ENCODE results near the gene PSMC3.

PSMC3 gene

GRCh38 chr11:47426062-47426956 is at the start of gene PSMC3:
Gene PSMC3, minus strand, starts transcription at chr11:47426439. Its CDS starts 160 bp downstream, at chr11:47426279.
- DNase-seq (ENCODE audit: low read depth in 2 of 2) = peak; percentile 98 to 99

- no peak for DNase-seq (ENCODE audit: low read depth in 2 of 2)
These were observed 44.4 kb upstream of the PSMC3 start for GRCh38 chr11:47470671-47471070.

GRCh38 chr11:47469361-47470179 is 43.3 kb upstream of the PSMC3 start:
- no peak for DNase-seq (ENCODE audit: low read depth in 2 of 2)

GRCh38 chr11:47468598-47469214 is 42.5 kb upstream of the PSMC3 start:
- no peak for DNase-seq (ENCODE audit: low read depth in 2 of 2)

GRCh38 chr11:47467357-47467756 is 41.1 kb upstream of the PSMC3 start:
- DNase-seq (ENCODE audit: low read depth in 2 of 2) = no peak

GRCh38 chr11:47466701-47467250 is 40.5 kb upstream of the PSMC3 start:
- no peak for DNase-seq (ENCODE audit: low read depth in 2 of 2)

- no peak for DNase-seq (ENCODE audit: low read depth in 2 of 2)
These were observed 40.0 kb upstream of the PSMC3 start for GRCh38 chr11:47466201-47466600.

GRCh38 chr11:47464483-47464882 is 38.2 kb upstream of the PSMC3 start:
- DNase-seq (ENCODE audit: low read depth in 2 of 2) = no peak

- no peak for DNase-seq (ENCODE audit: low read depth in 2 of 2)
These were observed 35.6 kb upstream of the PSMC3 start for GRCh38 chr11:47461876-47462275.

- no peak for DNase-seq (ENCODE audit: low read depth in 2 of 2)
These were observed 34.5 kb upstream of the PSMC3 start for GRCh38 chr11:47460571-47461235.

- peak; percentile 28 to 35 for DNase-seq (ENCODE audit: low read depth in 2 of 2)
These were observed 28.0 kb upstream of the PSMC3 start for GRCh38 chr11:47454258-47454671.

- DNase-seq (ENCODE audit: low read depth in 2 of 2) = no peak
These were observed 27.1 kb upstream of the PSMC3 start for GRCh38 chr11:47453365-47453764.

GRCh38 chr11:47451990-47452389 is 25.8 kb upstream of the PSMC3 start:
- DNase-seq (ENCODE audit: low read depth in 2 of 2) = no peak

GRCh38 chr11:47451436-47451835 is 25.2 kb upstream of the PSMC3 start:
- DNase-seq (ENCODE audit: low read depth in 2 of 2) = no peak

- DNase-seq (ENCODE audit: low read depth in 2 of 2) = no peak
These were observed 23.3 kb upstream of the PSMC3 start for GRCh38 chr11:47449541-47449940.

GRCh38 chr11:47448566-47449427 is 22.6 kb upstream of the PSMC3 start, which contains the start of gene RAPSN:
Gene RAPSN, minus strand, starts transcription at chr11:47449136. Its CDS starts 172 bp downstream, at chr11:47448964.
- DNase-seq (ENCODE audit: low read depth in 2 of 2) = no peak

- DNase-seq (ENCODE audit: low read depth in 2 of 2) = no peak
These were observed 21.7 kb upstream of the PSMC3 start for GRCh38 chr11:47447906-47448305.

- no peak for DNase-seq (ENCODE audit: low read depth in 2 of 2)
These were observed 20.6 kb upstream of the PSMC3 start for GRCh38 chr11:47446833-47447232.

GRCh38 chr11:47445840-47446239 is 19.6 kb upstream of the PSMC3 start:
- no peak for DNase-seq (ENCODE audit: low read depth in 2 of 2)

- no peak for DNase-seq (ENCODE audit: low read depth in 2 of 2)
These were observed 17.6 kb upstream of the PSMC3 start for GRCh38 chr11:47443817-47444216.

Data from stimulated activated CD4-positive, alpha-beta T cell treated with anti-CD3 and anti-CD28 coated beads, Interleukin-1b, Interleukin-23, amount 100 ng/mL, for 4 hours (primary cell).